ACC112 (cell line): Measurements from ENCODE around the gene HDHD3.
"Not testable (repeated sequence)": the region's sequence is repeated elsewhere in the genome, so short reads cannot be mapped to it uniquely, and the experiment has no call there.

Source experiments
- H2AFZ ChIP-seq: fragments of 200-600 bp; sonication (generic); one replicate; pipeline ENCODE4 v1.6.0; 2017; ENCODE audit warnings: antibody characterized with exemption, low read length; ENCODE audit not compliant: unreplicated experiment
- H3K27ac ChIP-seq: fragments of 200-600 bp; sonication (generic); 2 replicates; pipeline ENCODE4 v1.5.1; 2014; ENCODE audit warnings: low read depth, mild to moderate bottlenecking, antibody characterized with exemption, low read length, moderate library complexity
- H3K27me3 ChIP-seq: fragments of 200-600 bp; sonication (generic); 2 replicates; pipeline ENCODE4 v1.6.1; 2014; ENCODE audit warnings: mild to moderate bottlenecking, antibody characterized with exemption, low read length, moderate library complexity, mixed read lengths; ENCODE audit not compliant: insufficient read depth
- H3K36me3 ChIP-seq: fragments of 200-600 bp; sonication (generic); 2 replicates; pipeline ENCODE4 v1.6.1; 2016; ENCODE audit warnings: mild to moderate bottlenecking, antibody characterized with exemption, low read length, moderate library complexity, mixed read lengths; ENCODE audit not compliant: insufficient read depth
- H3K4me1 ChIP-seq: fragments of 200-600 bp; sonication (generic); one replicate; pipeline ENCODE4 v1.6.1; 2016; ENCODE audit warnings: low read length, mixed read lengths; ENCODE audit not compliant: insufficient read depth, unreplicated experiment, control insufficient read depth
- H3K4me3 ChIP-seq: fragments of 200-600 bp; sonication (generic); 2 replicates; pipeline ENCODE4 v1.5.1; 2014; ENCODE audit warnings: mild to moderate bottlenecking, low read depth, low read length
- H3K79me2 ChIP-seq: fragments of 200-600 bp; sonication (generic); one replicate; pipeline ENCODE4 v1.6.0; 2016; ENCODE audit warnings: low read length; ENCODE audit not compliant: control insufficient read depth, unreplicated experiment, insufficient read depth

The HDHD3 gene

DNA sequence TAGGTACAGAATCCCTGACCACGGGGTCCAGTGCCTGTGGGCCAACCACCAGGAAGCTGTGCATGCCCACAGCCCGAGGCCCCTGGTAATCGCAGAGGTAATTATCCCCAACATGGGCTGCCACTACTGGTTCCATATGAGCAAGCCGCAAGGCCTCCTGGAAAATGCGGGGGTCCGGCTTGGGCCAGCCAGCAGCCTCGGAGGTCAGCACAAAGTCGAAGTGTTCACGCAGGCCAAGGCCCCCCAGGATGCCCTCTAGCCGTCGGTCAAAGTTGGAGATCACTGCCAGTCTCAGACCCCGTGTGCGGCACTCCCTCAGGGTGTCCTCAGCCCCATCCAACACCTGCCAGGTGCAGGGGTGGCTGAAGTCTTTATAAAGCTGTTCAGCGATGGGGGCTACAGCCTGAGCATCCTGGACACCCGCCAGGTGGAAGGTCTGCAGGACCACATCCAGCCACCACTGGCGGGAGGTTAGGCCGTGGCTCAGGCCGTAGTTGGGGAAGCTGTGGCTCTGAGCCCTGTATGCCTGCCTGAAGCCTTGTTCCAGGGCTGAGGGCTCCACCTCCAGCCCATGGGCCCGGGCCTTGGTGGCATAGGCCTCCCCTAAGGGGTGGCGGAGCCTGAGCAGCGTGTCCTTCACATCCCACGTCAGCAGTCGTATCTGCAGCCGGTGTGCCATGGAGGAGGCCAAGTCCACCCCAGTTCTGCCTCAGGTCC is 3.0 kb downstream of the HDHD3 start:
- no peak overlapping the region for H2AFZ ChIP-seq
- H3K27ac ChIP-seq = no peak overlapping the region
- peaks cover 6% of the 10 kb centered on the region for H3K4me1 ChIP-seq
- H3K4me3 ChIP-seq = no peak overlapping the region
- peaks cover 10% of the 10 kb centered on the region; the same call in 1 of the 2 replicates for H3K36me3 ChIP-seq
- no peaks in the 10 kb centered on the region for H3K27me3 ChIP-seq
- H3K79me2 ChIP-seq = no peaks in the 10 kb centered on the region

- no peaks in the 10 kb centered on the region for H3K79me2 ChIP-seq
- H3K27me3 ChIP-seq = no peaks in the 10 kb centered on the region
- no peak overlapping the region for H3K4me3 ChIP-seq
- H2AFZ ChIP-seq = no peak overlapping the region
- H3K36me3 ChIP-seq = peaks cover 10% of the 10 kb centered on the region; the same call in 1 of the 2 replicates
- H3K4me1 ChIP-seq = peaks cover 6% of the 10 kb centered on the region
- H3K27ac ChIP-seq = no peak overlapping the region
Observed at GRCh38 chr9:113373256-113373655, 3.5 kb downstream of the HDHD3 start.

GRCh38 chr9:113372059-113372458 is 4.7 kb downstream of the HDHD3 start:
- no peak overlapping the region for H3K27ac ChIP-seq
- H2AFZ ChIP-seq = no peak overlapping the region
- no peaks in the 10 kb centered on the region for H3K27me3 ChIP-seq
- no peaks in the 10 kb centered on the region for H3K79me2 ChIP-seq
- H3K4me1 ChIP-seq = peaks cover 6% of the 10 kb centered on the region
- H3K36me3 ChIP-seq = peaks cover 10% of the 10 kb centered on the region; the same call in 1 of the 2 replicates
- H3K4me3 ChIP-seq = no peak overlapping the region

GRCh38 chr9:113370806-113371325 is 5.9 kb downstream of the HDHD3 start:
- no peak overlapping the region for H2AFZ ChIP-seq
- H3K79me2 ChIP-seq = no peaks in the 10 kb centered on the region
- no peak overlapping the region for H3K4me3 ChIP-seq
- peaks cover 6% of the 10 kb centered on the region for H3K4me1 ChIP-seq
- peaks cover 10% of the 10 kb centered on the region; the same call in 1 of the 2 replicates for H3K36me3 ChIP-seq
- H3K27ac ChIP-seq = no peak overlapping the region
- H3K27me3 ChIP-seq = no peaks in the 10 kb centered on the region

DNA sequence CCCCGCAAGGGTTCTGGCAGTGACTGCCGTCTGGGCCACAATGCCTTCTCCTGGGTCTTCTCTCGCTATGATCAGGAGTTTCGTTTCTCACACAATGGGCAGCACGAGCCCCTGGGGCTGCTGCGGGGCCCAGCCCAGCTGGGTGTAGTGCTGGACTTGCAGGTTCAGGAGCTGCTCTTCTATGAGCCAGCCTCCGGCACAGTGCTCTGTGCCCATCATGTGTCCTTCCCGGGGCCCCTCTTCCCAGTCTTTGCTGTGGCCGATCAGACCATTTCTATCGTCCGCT is 7.0 kb downstream of the HDHD3 start:
- Histone ChIP-seq H3K27ac (no peak overlapping the region), H3K4me3 (no peak overlapping the region), H3K79me2 (no peaks in the 10 kb centered on the region), H3K36me3 (peaks cover 10% of the 10 kb centered on the region; the same call in 1 of the 2 replicates), H3K4me1 (no peaks in the 10 kb centered on the region), H2AFZ (no peak overlapping the region), H3K27me3 (no peaks in the 10 kb centered on the region)

DNA sequence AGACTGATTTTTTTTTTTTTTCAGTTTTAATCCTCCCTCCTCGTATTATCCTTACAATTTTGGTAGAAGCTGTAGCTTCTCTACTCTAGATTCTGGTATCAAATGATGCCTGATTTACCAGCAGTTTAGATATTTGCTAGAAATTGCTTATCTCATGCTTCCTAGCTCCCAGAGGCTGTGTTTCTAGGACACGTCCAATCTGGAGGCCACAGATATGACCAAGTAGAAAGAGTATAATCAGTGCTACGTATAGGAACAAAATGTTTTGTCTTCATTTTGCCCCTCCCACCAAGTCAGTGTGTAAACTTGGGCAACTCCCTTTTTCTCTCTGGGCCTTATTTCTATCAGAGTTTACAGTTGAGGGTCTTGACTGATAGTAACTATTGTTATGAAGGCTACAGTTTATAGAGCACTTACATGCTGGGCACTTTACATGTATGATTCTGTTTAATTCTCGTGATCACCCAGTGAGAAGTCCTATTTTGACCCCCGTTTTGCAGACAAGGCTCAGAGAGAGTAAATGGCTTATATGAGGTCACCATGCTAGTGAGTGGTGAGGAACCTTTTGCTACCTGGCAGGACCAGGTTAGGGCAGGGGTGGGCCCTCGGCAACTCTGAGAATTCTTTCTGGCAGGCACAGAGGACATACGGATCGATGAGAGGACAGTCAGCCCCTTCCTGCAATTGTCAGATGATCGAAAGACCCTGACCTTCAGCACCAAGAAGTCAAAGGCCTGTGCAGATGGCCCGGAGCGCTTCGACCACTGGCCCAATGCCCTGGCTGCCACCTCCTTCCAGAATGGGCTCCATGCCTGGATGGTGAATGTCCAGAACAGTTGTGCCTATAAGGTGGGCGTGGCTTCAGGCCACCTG is 7.6 kb downstream of the HDHD3 start:
- H3K27ac ChIP-seq = no peak overlapping the region
- H3K27me3 ChIP-seq = no peaks in the 10 kb centered on the region
- no peak overlapping the region for H3K4me3 ChIP-seq
- H2AFZ ChIP-seq = no peak overlapping the region
- H3K36me3 ChIP-seq = peaks cover 6% of the 10 kb centered on the region; the same call in 1 of the 2 replicates
- H3K79me2 ChIP-seq = no peaks in the 10 kb centered on the region
- no peaks in the 10 kb centered on the region for H3K4me1 ChIP-seq

DNA sequence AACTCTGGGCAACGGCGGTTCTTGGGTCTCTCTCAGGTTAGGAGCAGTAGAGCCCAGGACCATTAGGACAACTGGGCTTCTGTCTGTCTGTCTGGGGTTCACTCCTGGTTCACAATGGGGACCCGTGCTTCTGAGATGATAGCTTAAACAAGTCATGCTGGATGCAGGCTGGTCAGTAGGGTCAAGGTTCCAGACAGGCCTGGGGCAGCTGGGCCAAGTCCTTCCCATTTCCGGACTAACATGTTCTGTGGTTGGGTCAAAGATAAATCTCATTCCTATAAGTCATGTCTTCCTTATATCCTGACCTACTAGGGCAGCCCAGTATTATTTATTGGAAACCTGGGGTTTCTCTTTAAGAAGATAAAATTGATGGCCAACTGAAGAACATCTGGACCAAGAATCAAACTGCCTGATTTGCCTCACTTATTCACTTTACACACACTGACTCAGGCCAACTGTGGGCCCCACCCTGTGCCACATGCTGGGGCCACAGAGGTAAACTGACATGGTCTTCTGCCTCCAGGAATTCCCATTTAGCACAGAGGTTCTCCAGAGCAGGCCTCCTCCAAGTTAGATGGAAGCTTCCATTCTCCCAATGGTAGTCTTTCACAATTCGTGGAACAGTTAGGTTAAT is 8.3 kb downstream of the HDHD3 start:
- Histone ChIP-seq H3K36me3 (no peaks in the 10 kb centered on the region), H3K4me3 (no peak overlapping the region), H3K79me2 (no peaks in the 10 kb centered on the region), H2AFZ (no peak overlapping the region), H3K27ac (no peak overlapping the region), H3K27me3 (no peaks in the 10 kb centered on the region), H3K4me1 (no peaks in the 10 kb centered on the region)

DNA sequence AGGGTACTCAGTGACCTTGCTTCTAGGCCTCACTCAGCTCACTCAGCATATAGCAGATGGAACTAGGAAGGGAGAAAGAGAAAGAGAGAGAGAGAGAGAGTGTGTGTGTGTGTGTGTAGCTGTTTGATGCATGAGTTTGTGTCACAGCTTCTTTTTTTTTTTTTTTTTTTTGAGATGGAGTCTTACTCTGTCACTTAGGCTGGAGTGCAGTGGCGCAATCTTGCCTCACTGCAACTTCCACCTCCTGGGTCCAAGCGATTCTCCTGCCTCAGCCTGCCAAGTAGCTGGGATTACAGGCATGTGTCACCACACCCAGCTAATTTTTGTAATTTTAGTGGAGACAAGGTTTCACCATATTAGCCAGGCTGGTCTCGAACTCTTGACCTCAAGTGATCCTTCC is 11.1 kb downstream of the HDHD3 start:
- not testable (repeated sequence) for H3K27ac ChIP-seq, H3K79me2 ChIP-seq, H2AFZ ChIP-seq

DNA sequence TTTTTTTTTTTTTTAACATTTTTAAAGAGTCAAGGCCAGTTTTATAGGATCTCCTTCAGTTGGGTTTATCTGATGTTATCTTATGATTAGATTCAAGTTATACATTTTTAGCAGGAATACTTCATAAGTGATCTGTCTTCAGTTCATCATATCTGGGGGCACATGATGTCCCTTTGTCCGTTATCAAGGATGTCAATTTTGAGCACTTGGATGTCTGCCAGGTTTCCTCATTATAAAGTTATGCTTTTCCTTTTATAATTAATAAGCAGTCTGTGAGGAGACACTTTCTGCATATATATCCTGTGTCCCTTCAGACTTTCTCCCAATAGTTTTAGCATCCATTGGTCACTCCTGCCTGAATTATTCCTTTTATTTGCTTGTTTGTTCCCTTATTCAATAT is 11.8 kb downstream of the HDHD3 start:
- peaks cover 17% of the 10 kb centered on the region for H3K4me1 ChIP-seq
- H3K36me3 ChIP-seq = no peaks in the 10 kb centered on the region
- no peak overlapping the region for H2AFZ ChIP-seq
- H3K79me2 ChIP-seq = no peaks in the 10 kb centered on the region
- H3K27me3 ChIP-seq = peaks cover 2% of the 10 kb centered on the region; the same call in 1 of the 2 replicates
- H3K4me3 ChIP-seq = no peak overlapping the region
- H3K27ac ChIP-seq = no peak overlapping the region

More for the DNA sequence above, 11.1 kb downstream of the HDHD3 start:
- peaks cover 17% of the 10 kb centered on the region for H3K4me1 ChIP-seq
- H3K36me3 ChIP-seq, H3K4me3 ChIP-seq, H3K27me3 ChIP-seq: not testable (repeated sequence)

- H3K79me2 ChIP-seq = no peaks in the 10 kb centered on the region
- H3K4me1 ChIP-seq = peaks cover 17% of the 10 kb centered on the region
- H2AFZ ChIP-seq = no peak overlapping the region
- no peaks in the 10 kb centered on the region for H3K36me3 ChIP-seq
- H3K27me3 ChIP-seq = peaks cover 8% of the 10 kb centered on the region
- no peak overlapping the region for H3K27ac ChIP-seq
- H3K4me3 ChIP-seq = no peak overlapping the region
Observed at GRCh38 chr9:113363336-113363735, 13.4 kb downstream of the HDHD3 start.
